GM21576 (cell line): Measurements from ENCODE around the gene SFMBT1.

Experiments
- ATAC-seq: cut with Tn5 transposase; IDR thresholded peaks from one replicate; pipeline ENCODE4 v1.9.1; 2021; ENCODE audit warnings: mild to moderate bottlenecking, moderate library complexity; ENCODE audit not compliant: unreplicated experiment

The SFMBT1 gene

GRCh38 chr3:53003320-53003719 is 42.6 kb downstream of the SFMBT1 start:
- ATAC-seq = no peak

- no peak for ATAC-seq
Measured at GRCh38 chr3:52998771-52999513, 46.9 kb downstream of the SFMBT1 start.

- no peak for ATAC-seq
Measured at GRCh38 chr3:52990637-52991036, 55.2 kb downstream of the SFMBT1 start.

GRCh38 chr3:52986938-52987337 is 58.9 kb downstream of the SFMBT1 start:
- ATAC-seq = no peak

- ATAC-seq = no peak
Measured at GRCh38 chr3:52986049-52986448, 59.8 kb downstream of the SFMBT1 start.

- no peak for ATAC-seq
Measured at GRCh38 chr3:52983828-52984227, 62.0 kb downstream of the SFMBT1 start.

GRCh38 chr3:52983336-52983807 is 62.5 kb downstream of the SFMBT1 start:
- ATAC-seq = peak; percentile 90

- peak; percentile 40 for ATAC-seq
Measured at GRCh38 chr3:52982839-52983238, 63.0 kb downstream of the SFMBT1 start.

GRCh38 chr3:52979190-52979983 is 66.5 kb downstream of the SFMBT1 start:
- no peak for ATAC-seq

- ATAC-seq = no peak
Measured at GRCh38 chr3:52978109-52978754, 67.6 kb downstream of the SFMBT1 start.

GRCh38 chr3:52973806-52974205 is 72.1 kb downstream of the SFMBT1 start:
- ATAC-seq = no peak

GRCh38 chr3:52971895-52972294 is 74.0 kb downstream of the SFMBT1 start:
- no peak for ATAC-seq

GRCh38 chr3:52967398-52967797 is 78.5 kb downstream of the SFMBT1 start:
- ATAC-seq = no peak

- no peak for ATAC-seq
Measured at GRCh38 chr3:52962160-52962559, 83.7 kb downstream of the SFMBT1 start.

GRCh38 chr3:52959773-52960172 is 86.1 kb downstream of the SFMBT1 start:
- ATAC-seq = no peak

GRCh38 chr3:52939600-52939999 is 106.3 kb downstream of the SFMBT1 start:
- ATAC-seq = no peak

- ATAC-seq = peak; percentile 82
Measured at GRCh38 chr3:52934630-52935530, 111.0 kb downstream of the SFMBT1 start.

- no peak for ATAC-seq
Measured at GRCh38 chr3:52931889-52932288, 114.0 kb downstream of the SFMBT1 start.

GRCh38 chr3:52931328-52931727 is 114.5 kb downstream of the SFMBT1 start:
- ATAC-seq = no peak

- ATAC-seq = no peak
Measured at GRCh38 chr3:52930748-52931147, 115.1 kb downstream of the SFMBT1 start.

- no peak for ATAC-seq
Measured at GRCh38 chr3:52926554-52926953, 119.3 kb downstream of the SFMBT1 start.
